RCC 7860 (cell line): ENCODE measurements around the gene RNF8.
"Not testable (repeated sequence)": the region's sequence is repeated elsewhere in the genome, so short reads cannot be mapped to it uniquely, and the experiment has no call there.

Experiments used
- DNase-seq: peaks from one replicate; pipeline ENCODE4 v3.0.0-alpha.2; 2015; ENCODE audit warnings: low spot score
- FAIRE-seq: peaks from 2 replicates; lab custom pipeline; 2012; peaks lifted over from hg19 to GRCh38; lab: Jason Lieb, UNC

The RNF8 gene

DNA sequence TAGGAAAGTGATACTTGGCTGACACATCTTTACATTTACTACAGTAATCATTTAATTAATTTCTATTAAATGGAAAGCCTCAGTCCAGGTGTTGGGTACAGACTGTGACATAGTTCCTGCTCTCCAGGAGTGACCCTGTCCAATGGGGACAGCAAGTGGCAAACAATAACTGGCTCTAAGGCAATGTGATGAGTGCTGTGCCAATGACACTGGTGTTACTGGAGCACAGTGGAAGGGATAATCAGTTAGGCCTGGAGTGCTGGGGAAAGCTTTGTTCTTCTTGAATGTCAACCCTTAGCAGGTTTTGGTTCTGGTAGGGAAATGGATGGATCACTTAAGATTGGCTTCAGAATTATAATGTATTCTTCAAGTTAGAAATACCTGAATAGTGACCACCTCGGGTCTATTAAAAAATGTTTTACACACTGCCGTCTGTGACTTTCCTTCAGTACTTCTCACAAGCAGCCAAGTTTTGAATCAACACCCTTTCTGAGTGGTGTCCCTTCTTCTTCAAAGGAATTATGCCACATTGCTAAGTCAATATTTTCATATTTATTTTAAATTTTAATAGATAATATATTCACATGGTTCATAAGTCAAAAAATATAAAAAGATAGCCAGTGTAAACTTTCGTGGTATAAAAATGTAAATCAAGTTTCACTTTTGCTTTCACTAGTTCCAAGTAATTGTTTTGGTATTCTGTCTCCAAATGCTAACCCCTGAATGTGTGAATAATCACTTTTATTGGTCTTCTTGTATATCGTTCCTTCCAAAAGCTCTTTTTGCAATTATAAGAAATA lies 88.8 kb downstream of the RNF8 start:
- DNase-seq, result no peak

GRCh38 chr6:37443216-37443542 lies 89.4 kb downstream of the RNF8 start:
- not testable (repeated sequence) for DNase-seq, FAIRE-seq

More for the DNA sequence above, 88.8 kb downstream of the RNF8 start:
- FAIRE-seq, result no peak
